GM10266 (cell line): ENCODE data around the gene XRCC3.

Experiments
- DNase-seq: peaks from one replicate; pipeline ENCODE4 v3.0.0; 2012; ENCODE audit errors: extremely low spot score
- TF ChIP-seq, protein P1 (sequence below): IDR thresholded peaks from 2 replicates; pipeline ENCODE4 v1.5.1; 2012; ENCODE audit warnings: mild to moderate bottlenecking, low read depth; ENCODE audit not compliant: control insufficient read depth, insufficient read depth; ENCODE audit errors: missing control alignments

Gene XRCC3

GRCh38 chr14:103700753-103701490, 14.3 kb downstream of the XRCC3 start:
- TF ChIP-seq, protein P1, sequence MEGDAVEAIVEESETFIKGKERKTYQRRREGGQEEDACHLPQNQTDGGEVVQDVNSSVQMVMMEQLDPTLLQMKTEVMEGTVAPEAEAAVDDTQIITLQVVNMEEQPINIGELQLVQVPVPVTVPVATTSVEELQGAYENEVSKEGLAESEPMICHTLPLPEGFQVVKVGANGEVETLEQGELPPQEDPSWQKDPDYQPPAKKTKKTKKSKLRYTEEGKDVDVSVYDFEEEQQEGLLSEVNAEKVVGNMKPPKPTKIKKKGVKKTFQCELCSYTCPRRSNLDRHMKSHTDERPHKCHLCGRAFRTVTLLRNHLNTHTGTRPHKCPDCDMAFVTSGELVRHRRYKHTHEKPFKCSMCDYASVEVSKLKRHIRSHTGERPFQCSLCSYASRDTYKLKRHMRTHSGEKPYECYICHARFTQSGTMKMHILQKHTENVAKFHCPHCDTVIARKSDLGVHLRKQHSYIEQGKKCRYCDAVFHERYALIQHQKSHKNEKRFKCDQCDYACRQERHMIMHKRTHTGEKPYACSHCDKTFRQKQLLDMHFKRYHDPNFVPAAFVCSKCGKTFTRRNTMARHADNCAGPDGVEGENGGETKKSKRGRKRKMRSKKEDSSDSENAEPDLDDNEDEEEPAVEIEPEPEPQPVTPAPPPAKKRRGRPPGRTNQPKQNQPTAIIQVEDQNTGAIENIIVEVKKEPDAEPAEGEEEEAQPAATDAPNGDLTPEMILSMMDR, result no peak
- DNase-seq, result no peak

DNA sequence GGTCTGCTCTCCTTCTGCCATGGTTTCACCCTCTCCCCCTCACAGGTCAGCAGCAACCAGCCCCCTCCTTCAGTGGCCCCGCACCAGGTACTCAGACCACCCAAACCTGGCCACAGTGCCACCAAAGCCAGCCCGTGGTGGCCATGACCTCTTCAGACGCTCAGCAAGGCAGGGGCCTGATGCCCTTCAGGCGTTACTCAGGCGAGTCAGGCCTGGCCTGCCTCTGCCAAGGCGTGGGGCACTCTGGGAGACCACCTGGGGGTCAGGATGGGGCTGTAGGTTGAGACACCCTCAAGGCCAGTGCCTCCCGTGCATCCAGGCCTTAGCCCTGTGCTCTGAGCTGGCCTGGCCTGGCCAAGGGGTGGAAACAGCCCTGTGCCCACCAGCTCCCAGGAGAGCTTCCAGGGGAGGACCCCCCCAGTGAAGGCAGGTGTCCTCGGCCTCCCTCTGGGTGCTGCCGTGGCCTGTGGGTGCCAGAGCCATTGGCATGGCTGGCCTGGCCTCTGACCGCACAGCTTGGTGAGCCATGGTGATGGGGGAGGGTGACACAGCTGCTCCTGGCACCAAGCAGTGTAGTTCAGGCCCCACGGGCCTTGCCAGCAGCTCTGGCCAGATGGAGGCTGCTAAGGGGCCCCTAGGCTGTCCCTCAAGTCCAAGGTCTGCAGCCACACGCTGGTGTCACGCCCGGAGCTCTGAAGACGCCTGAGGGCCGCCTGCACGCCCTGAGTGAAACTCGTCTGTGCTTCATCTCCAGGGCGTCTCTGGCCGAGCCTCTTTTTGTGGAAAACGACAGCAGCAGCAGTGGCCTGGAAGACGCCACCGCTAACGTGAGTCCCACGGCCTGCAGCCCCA, 15.1 kb downstream of the XRCC3 start:
- TF ChIP-seq, protein P1, result no peak
- no peak for DNase-seq

GRCh38 chr14:103699261-103699661, 16.0 kb downstream of the XRCC3 start:
- no peak for DNase-seq
- TF ChIP-seq, protein P1, result no peak

GRCh38 chr14:103698380-103699260, 16.6 kb downstream of the XRCC3 start:
- TF ChIP-seq, protein P1, result no peak

DNA sequence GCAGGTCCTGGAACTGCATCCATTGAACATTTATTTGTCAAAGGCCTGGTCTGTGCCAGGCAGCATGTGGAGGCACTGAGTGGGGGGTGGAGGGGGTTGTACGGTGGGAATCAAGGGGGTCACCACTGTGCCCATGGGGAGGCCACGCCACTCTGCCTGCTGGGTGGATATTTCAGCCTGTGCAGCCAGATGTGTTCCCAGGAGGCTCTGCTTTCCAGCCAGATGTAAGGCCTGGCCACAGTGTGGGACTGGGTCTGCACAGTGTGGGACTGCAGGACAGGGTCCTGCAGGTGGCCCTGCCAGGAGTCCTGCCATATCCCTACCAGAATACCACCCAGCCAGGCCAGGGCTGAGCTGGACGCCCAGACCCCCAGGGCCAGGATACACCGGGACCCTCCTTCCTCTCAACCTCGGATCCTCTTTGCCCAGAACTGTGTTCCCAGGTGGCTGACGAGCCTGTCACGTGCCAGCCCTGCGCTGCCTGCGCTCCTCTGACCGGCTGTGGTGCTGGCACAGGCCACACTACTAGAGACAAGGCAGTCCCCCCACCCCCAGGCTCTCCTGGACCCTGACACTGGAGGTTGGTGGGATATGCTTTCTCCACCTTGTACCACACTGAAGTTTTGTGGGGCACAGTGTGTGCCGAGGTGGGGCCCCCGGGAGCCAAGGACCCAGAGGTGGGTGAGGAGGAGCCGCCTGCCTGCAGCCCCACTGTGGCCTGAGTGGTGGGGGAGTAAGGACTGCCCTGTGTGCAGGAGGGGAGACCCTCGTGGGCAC, 17.5 kb downstream of the XRCC3 start:
- no peak for DNase-seq
- TF ChIP-seq, protein P1, result no peak

More at GRCh38 chr14:103698380-103699260, 16.6 kb downstream of the XRCC3 start:
- DNase-seq, result no peak

DNA sequence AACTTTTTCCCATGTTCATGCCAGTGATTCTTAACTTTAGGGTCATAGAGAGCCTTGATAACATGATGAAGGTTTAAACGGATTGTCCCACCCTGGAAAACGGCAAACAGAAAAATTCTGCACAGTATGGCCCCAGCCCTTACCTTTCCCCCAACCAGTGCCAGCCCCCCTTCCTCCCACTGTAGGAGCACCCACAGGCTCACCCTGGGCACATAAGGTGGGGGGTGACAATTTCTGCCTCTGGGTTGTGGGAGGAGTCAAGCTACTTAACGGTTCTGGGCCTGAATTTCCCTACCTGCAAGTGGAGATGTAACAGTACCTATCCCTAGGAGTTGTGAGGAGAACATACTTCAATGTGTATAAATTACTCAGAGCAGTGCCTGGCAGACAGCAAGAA, 18.0 kb downstream of the XRCC3 start:
- no peak for DNase-seq
- TF ChIP-seq, protein P1, result no peak
